Type B pancreatic cell (in vitro differentiated cells): ENCODE measurements around the gene RUNX2. TPM values are rescaled to one million over a fixed set of nuclear protein-coding genes. Genes with fewer than 3 reads are reported as not detected.
A peak's percentile ranks its signal among the peaks of the same experiment; 100 is the strongest.

Experiments
- DNase-seq: peaks from one replicate; pipeline ENCODE4 v3.0.0; 2021; ENCODE audit warnings: mixed read lengths; ENCODE audit not compliant: unreplicated experiment; ENCODE audit errors: extremely low spot score
- H3K27ac Mint-ChIP-seq: 2 replicates; pipeline ENCODE4 v1.8.0; 2021; ENCODE audit warnings: mild to moderate bottlenecking, mixed read lengths
- H3K27me3 Mint-ChIP-seq: 2 replicates; pipeline ENCODE4 v1.8.0; 2021; ENCODE audit warnings: mixed read lengths
- H3K36me3 Mint-ChIP-seq: 2 replicates; pipeline ENCODE4 v1.8.0; 2021; ENCODE audit warnings: mixed read lengths
- H3K4me1 Mint-ChIP-seq: one replicate; pipeline ENCODE4 v1.8.0; 2021; ENCODE audit warnings: mixed read lengths; ENCODE audit not compliant: unreplicated experiment
- H3K4me3 Mint-ChIP-seq: 2 replicates; pipeline ENCODE4 v1.8.0; 2021; ENCODE audit warnings: mild to moderate bottlenecking, mixed read lengths
- H3K9me3 Mint-ChIP-seq: 2 replicates; pipeline ENCODE4 v1.8.0; 2021; ENCODE audit warnings: mixed read lengths
- total RNA-seq: library from RNA; stranded (reverse); gene quantifications from 2 replicates; pipeline ENCODE4 v1.2.1, GENCODE V29; 2021; ENCODE audit warnings: low replicate concordance
- TF ChIP-seq, protein P1 (sequence below): fragments of 200-600 bp; sonication (generic); conservative IDR thresholded peaks from 2 replicates; pipeline ENCODE4 v1.5.0; 2021; ENCODE audit warnings: antibody characterized with exemption, mild to moderate bottlenecking

The RUNX2 gene
- total RNA-seq, 1 donor from 2014 or later: 6.0 TPM

DNA sequence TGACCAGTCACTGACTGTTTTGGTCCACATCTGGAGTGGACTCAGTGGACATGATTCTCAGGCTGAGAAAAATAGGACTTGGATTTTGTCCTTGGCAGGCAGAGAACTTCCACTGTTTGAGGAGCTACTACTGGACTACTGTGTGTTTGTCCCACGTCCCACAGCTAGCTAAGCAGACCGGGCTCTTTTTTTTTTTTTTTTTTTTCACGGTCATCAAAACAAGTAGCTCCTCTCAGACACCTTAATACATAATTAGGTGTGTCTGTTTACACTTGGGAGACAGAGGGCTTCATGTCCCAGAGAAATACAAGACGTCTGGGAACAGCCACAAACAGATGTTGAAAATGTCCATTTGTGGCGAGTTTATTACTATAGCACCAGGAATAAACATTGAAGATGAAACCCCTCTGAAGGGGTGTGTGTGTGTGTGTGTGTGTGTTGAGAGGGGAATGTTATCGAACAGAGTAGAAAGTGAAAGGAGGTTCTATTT, 204.6 kb downstream of the RUNX2 start:
- Mint-ChIP-seq H3K27ac (peak overlapping the region; percentile 25), H3K36me3 (no peaks in the 10 kb centered on the region), H3K4me3 (no peak overlapping the region)

DNA sequence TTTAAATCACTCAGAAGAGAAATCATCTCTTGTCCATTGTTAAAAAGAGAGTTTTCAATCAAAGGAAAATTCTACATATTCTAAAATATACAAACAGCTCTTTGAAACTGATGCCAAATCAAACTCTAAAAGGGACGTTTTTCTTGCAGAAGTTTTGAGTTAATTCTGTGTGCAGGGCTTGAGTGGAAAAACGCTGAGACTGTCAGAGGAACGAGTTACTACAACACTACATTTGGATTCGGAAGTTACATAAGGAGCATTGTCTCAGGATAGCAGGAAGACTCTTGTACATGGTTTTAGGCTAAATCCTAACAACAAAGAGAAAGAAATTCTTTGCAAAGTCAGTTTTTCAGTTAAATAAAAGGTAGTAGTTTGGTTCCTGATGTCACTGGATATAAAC, 205.3 kb downstream of the RUNX2 start:
- H3K9me3 Mint-ChIP-seq: no peaks in the 10 kb centered on the region
- TF ChIP-seq, protein P1, sequence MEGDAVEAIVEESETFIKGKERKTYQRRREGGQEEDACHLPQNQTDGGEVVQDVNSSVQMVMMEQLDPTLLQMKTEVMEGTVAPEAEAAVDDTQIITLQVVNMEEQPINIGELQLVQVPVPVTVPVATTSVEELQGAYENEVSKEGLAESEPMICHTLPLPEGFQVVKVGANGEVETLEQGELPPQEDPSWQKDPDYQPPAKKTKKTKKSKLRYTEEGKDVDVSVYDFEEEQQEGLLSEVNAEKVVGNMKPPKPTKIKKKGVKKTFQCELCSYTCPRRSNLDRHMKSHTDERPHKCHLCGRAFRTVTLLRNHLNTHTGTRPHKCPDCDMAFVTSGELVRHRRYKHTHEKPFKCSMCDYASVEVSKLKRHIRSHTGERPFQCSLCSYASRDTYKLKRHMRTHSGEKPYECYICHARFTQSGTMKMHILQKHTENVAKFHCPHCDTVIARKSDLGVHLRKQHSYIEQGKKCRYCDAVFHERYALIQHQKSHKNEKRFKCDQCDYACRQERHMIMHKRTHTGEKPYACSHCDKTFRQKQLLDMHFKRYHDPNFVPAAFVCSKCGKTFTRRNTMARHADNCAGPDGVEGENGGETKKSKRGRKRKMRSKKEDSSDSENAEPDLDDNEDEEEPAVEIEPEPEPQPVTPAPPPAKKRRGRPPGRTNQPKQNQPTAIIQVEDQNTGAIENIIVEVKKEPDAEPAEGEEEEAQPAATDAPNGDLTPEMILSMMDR: no peak
- H3K27ac Mint-ChIP-seq: peak overlapping the region; percentile 14

More for the DNA sequence above, 204.6 kb downstream of the RUNX2 start:
- peaks cover 3% of the 10 kb centered on the region for H3K27me3 Mint-ChIP-seq
- DNase-seq: no peak
- no peaks in the 10 kb centered on the region for H3K9me3 Mint-ChIP-seq
- peaks cover 34% of the 10 kb centered on the region for H3K4me1 Mint-ChIP-seq
- TF ChIP-seq, protein P1: no peak

DNA sequence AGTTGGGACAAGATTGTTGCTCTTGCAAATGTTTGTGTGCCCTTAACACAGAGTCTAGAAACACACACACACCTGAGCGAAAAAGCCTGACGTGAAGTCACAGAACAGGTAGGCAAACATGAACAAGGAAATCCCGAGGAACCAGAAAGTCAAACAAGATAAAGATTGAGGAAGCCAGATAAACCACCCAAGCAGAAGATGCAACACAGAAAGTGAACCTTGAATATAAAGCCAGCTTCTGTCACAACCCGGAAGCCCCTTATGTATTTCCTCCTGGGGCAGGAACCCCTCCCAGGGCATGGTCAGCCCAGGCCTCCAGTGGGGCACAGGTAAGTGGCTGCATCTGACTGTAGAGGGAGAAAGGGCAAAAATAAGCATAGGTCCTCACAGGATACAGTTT, 207.8 kb downstream of the RUNX2 start:
- H3K9me3 Mint-ChIP-seq: no peaks in the 10 kb centered on the region
- H3K4me1 Mint-ChIP-seq: peaks cover 55% of the 10 kb centered on the region
- TF ChIP-seq, protein P1: no peak
- DNase-seq: no peak
- H3K27ac Mint-ChIP-seq: peak overlapping the region; percentile 68
- peaks cover 10% of the 10 kb centered on the region for H3K27me3 Mint-ChIP-seq
- H3K36me3 Mint-ChIP-seq: no peaks in the 10 kb centered on the region
- peak overlapping the region; percentile 19 for H3K4me3 Mint-ChIP-seq

More for the DNA sequence above, 205.3 kb downstream of the RUNX2 start:
- H3K36me3 Mint-ChIP-seq: no peaks in the 10 kb centered on the region
- peak overlapping the region; percentile 23 for H3K4me3 Mint-ChIP-seq
- peaks cover 4% of the 10 kb centered on the region for H3K27me3 Mint-ChIP-seq
- no peak for DNase-seq
- H3K4me1 Mint-ChIP-seq: peaks cover 40% of the 10 kb centered on the region

DNA sequence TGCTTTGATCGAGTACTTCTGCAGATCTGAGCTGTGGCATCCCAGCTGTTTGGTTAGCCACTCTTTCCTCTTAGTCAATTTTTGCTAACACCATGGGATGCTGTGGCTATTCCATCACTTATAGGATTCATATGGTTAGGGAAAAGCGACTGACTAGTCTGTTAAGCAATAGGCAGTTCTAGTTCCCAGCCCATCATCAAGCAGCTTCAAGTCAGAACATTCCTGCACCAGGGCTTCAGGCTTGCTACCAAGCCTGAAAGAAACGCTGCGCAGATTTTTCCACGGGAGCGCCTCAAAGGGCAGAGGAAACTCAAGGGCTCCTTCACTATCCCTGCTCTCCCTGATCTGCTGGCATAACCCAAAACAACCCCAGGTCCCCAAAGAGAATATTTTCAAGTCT, 209.4 kb downstream of the RUNX2 start:
- H3K9me3 Mint-ChIP-seq: no peaks in the 10 kb centered on the region
- H3K4me3 Mint-ChIP-seq: no peak overlapping the region
- no peak for DNase-seq
- TF ChIP-seq, protein P1: no peak
- no peaks in the 10 kb centered on the region for H3K36me3 Mint-ChIP-seq
- peaks cover 62% of the 10 kb centered on the region for H3K4me1 Mint-ChIP-seq
- H3K27ac Mint-ChIP-seq: no peak overlapping the region
- peaks cover 10% of the 10 kb centered on the region for H3K27me3 Mint-ChIP-seq

DNA sequence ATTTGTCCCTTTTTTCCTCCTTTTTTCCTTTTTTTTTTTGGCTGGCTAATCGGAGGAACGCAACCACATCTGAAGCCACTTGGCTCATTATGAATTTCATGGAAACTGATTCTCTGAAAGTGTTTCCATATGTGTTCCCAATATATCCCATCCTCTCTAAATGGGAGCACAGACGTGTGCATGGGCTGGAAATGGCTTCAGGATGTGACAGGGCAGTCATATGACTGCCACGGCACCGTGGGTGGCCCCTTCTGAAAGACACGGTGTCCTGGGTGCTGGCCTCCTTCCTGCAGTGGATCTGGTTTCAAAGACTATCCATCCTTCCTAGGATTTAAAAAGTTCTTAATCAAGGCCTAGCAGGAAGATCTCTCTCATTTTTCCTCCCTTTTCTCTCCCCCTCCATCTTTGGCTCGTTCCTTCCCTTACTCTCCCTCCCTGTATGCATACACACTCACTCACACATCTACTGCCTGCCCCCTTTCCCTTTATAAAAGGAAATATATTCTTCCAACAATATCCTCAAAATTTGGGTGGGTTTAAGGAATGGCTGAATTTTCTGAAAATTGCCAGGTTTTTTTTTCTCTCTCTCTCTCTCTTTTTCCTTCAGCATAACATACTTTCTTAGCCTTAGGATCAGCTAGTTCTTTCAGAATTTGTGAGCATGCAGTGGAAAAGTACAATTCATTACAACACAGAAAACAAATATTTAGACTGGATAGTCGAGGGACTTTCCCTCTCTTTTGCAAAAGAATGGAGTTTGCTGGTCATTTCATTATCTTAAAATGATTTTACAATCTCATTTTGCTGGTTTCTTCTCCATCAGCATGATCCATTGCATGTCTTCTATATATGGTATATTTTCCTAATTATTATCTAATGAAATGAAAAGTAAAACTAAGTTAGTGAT, 210.8 kb downstream of the RUNX2 start:
- H3K4me1 Mint-ChIP-seq: peaks cover 53% of the 10 kb centered on the region
- H3K27me3 Mint-ChIP-seq: peaks cover 10% of the 10 kb centered on the region
- TF ChIP-seq, protein P1: no peak
- no peaks in the 10 kb centered on the region for H3K9me3 Mint-ChIP-seq
- H3K27ac Mint-ChIP-seq: peak overlapping the region; percentile 38
- no peak for DNase-seq
- peak overlapping the region; percentile 54 for H3K4me3 Mint-ChIP-seq
- H3K36me3 Mint-ChIP-seq: no peaks in the 10 kb centered on the region
